Kidney epithelial cell (primary cell): Measurements from ENCODE around the gene USP34. TPM values are rescaled to one million over a fixed set of nuclear protein-coding genes. Genes with fewer than 3 reads are reported as not detected.
"Not testable (repeated sequence)": the region's sequence is repeated elsewhere in the genome, so short reads cannot be mapped to it uniquely, and the experiment has no call there.

ENCODE experiments used
- DNase-seq: peaks from one replicate; pipeline ENCODE4 v3.0.0-alpha.2; 2010; ENCODE audit warnings: low read depth
- H3K27me3 ChIP-seq: 2 replicates; pipeline ENCODE4 v1.6.0; 2011; ENCODE audit warnings: low read length; ENCODE audit not compliant: control insufficient read depth, insufficient read depth
- H3K36me3 ChIP-seq: 2 replicates; pipeline ENCODE4 v1.5.1; 2011; ENCODE audit warnings: low read length; ENCODE audit not compliant: control insufficient read depth, insufficient read depth
- H3K4me3 ChIP-seq: 2 replicates; pipeline ENCODE4 v1.5.1; 2011; ENCODE audit warnings: low read depth, mild to moderate bottlenecking, control low read depth, low read length
- CTCF ChIP-seq: IDR thresholded peaks from 2 replicates; pipeline ENCODE4 v1.5.1; 2011; ENCODE audit warnings: mild to moderate bottlenecking, moderate library complexity, low read length, control low read depth, inconsistent platforms; ENCODE audit not compliant: insufficient read depth, poor library complexity, severe bottlenecking
- total RNA-seq: library from RNA; depleted of rRNA; stranded (reverse); fragments of >200 nt; gene quantifications from 2 replicates; pipeline ENCODE4 v1.2.3, GENCODE V29; 2015

The USP34 gene
- total RNA-seq, 1 donor from 2014 or later, result 90.0 TPM

GRCh38 chr2:61454383-61454782 lies 16.5 kb downstream of the USP34 start:
- Histone ChIP-seq H3K4me3 (no peak overlapping the region), H3K27me3 (no peaks in the 10 kb centered on the region), H3K36me3 (no peaks in the 10 kb centered on the region)
- DNase-seq, result no peak
- no peak for TF ChIP-seq CTCF

- DNase-seq, result no peak
- Histone ChIP-seq H3K36me3 (no peaks in the 10 kb centered on the region), H3K27me3 (no peaks in the 10 kb centered on the region), H3K4me3 (no peak overlapping the region)
- TF ChIP-seq CTCF, result no peak
Observed at GRCh38 chr2:61452392-61452791, 18.5 kb downstream of the USP34 start.

GRCh38 chr2:61451178-61451577 lies 19.7 kb downstream of the USP34 start:
- no peak for TF ChIP-seq CTCF
- no peak for DNase-seq
- H3K27me3 ChIP-seq, result no peaks in the 10 kb centered on the region
- no peaks in the 10 kb centered on the region for H3K36me3 ChIP-seq
- no peak overlapping the region for H3K4me3 ChIP-seq

GRCh38 chr2:61450144-61450543 lies 20.7 kb downstream of the USP34 start:
- no peak for DNase-seq
- no peaks in the 10 kb centered on the region for H3K36me3 ChIP-seq
- no peak for TF ChIP-seq CTCF
- H3K4me3 ChIP-seq, result no peak overlapping the region
- no peaks in the 10 kb centered on the region for H3K27me3 ChIP-seq

- no peak for DNase-seq
- Histone ChIP-seq H3K36me3 (no peaks in the 10 kb centered on the region), H3K4me3 (no peak overlapping the region), H3K27me3 (no peaks in the 10 kb centered on the region)
- TF ChIP-seq CTCF, result no peak
Observed at GRCh38 chr2:61448229-61448628, 22.7 kb downstream of the USP34 start.

GRCh38 chr2:61446971-61447370 lies 23.9 kb downstream of the USP34 start:
- DNase-seq, H3K4me3 ChIP-seq, H3K36me3 ChIP-seq, H3K27me3 ChIP-seq: not testable (repeated sequence)
